Measurements from ENCODE around the gene GHRHR. TPM values are rescaled to one million over a fixed set of nuclear protein-coding genes. Genes with fewer than 3 reads are reported as not detected.

Gene GHRHR
- total and polyA plus RNA-seq, 2 donors from 2014 or later: 0.75 TPM; not detected in 1

DNA sequence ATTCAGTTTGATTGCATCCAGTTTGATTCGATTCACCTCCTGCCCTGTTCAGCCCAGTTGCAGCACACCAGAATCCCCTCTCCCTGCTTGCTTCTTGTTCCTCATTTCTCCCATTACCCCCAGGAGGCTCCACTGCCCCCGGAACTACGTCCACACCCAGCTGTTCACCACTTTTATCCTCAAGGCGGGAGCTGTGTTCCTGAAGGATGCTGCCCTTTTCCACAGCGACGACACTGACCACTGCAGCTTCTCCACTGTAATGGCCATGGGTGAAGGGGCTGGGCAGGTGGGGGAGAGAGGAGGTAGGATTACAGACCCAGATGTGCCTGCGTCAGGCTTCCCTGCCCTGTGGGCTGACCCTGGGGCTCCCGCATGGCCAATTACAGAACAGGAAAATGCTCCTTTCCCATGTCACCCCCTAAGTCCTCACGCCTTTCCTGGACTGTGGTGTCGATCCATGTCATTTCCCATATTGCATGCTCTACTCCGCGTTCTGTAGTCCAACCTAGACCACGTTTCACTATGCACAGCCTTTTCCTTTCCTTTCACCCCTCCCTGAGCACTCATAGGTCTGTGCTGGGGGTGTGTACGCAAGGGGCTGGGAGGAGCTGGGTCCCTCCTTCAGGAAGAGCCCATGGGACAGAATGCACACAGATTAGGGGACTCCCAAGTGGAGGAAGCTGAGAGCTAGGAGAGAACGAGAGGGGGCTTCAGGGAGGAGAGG is 8.2 kb downstream of the GHRHR start:
- DNase-seq: peak in 1 of 5 donors; percentile 8
- intact Hi-C loops (cut with DNase I): loop anchor here (10.0 kb wide), 1 partner anchor 177 kb away; no protein-coding TSS in a partner anchor

DNA sequence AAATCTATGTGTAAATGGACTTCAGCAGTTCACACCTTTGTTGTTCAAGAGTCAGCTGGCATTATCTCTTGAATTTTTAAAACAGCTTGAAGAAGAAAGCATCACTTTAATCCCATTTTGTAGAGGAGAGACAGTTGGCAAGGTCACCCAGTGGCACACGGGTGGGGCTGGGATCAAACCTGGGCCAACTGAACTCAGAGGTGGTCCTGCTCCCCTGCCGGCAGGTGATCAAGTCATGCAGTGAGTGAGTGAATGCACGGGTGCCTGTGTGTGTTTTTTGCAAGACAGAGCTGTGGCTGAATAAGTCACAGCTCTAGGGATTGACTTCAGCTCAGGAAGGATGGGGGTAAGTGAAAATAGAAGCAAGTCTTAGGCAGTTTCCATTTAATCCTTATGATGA is 9.5 kb downstream of the GHRHR start:
- no peak for FAIRE-seq
- no peaks in the 10 kb centered on the region for H3K4me1 ChIP-seq (ENCODE audit: control insufficient read depth in 2 of 3, insufficient read depth in 2 of 3, low read depth in 1 of 3, low read length in 3 of 3)
- TF ChIP-seq, protein P1, sequence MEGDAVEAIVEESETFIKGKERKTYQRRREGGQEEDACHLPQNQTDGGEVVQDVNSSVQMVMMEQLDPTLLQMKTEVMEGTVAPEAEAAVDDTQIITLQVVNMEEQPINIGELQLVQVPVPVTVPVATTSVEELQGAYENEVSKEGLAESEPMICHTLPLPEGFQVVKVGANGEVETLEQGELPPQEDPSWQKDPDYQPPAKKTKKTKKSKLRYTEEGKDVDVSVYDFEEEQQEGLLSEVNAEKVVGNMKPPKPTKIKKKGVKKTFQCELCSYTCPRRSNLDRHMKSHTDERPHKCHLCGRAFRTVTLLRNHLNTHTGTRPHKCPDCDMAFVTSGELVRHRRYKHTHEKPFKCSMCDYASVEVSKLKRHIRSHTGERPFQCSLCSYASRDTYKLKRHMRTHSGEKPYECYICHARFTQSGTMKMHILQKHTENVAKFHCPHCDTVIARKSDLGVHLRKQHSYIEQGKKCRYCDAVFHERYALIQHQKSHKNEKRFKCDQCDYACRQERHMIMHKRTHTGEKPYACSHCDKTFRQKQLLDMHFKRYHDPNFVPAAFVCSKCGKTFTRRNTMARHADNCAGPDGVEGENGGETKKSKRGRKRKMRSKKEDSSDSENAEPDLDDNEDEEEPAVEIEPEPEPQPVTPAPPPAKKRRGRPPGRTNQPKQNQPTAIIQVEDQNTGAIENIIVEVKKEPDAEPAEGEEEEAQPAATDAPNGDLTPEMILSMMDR (IDR thresholded peaks at IDR 0.05; ENCODE audit: borderline replicate concordance, extremely low read depth, insufficient read depth): no peak
- no peaks in the 10 kb centered on the region for H3K27me3 ChIP-seq (ENCODE audit: control insufficient read depth, insufficient read depth, low read length)
- H3K27ac ChIP-seq (ENCODE audit: low read depth in 2 of 2, low read length in 2 of 2): no peak overlapping the region
- no peaks in the 10 kb centered on the region for H3K36me3 ChIP-seq (ENCODE audit: control insufficient read depth in 2 of 3, insufficient read depth in 3 of 3, low read length in 3 of 3)
- no peak overlapping the region for H3K4me3 ChIP-seq (ENCODE audit: low read length in 3 of 3)
- no peak overlapping the region for H3K9ac ChIP-seq (ENCODE audit: low read length in 3 of 3)
- intact Hi-C loops (cut with DNase I): loop anchor here (10.0 kb wide), 1 partner anchor 178 kb away; no protein-coding TSS in a partner anchor
- no peak for DNase-seq
- no peaks in the 10 kb centered on the region for H3K9me3 ChIP-seq (ENCODE audit: control insufficient read depth in 2 of 3, insufficient read depth in 1 of 3, low read length in 3 of 3)

More for the DNA sequence above, 8.2 kb downstream of the GHRHR start:
- Histone ChIP-seq H3K4me1 (ENCODE audit: control insufficient read depth in 2 of 3, insufficient read depth in 2 of 3, low read depth in 1 of 3, low read length in 3 of 3) (no peaks in the 10 kb centered on the region), H3K4me3 (ENCODE audit: low read length in 3 of 3) (no peak overlapping the region), H3K27ac (ENCODE audit: low read depth in 2 of 2, low read length in 2 of 2) (no peak overlapping the region), H3K9ac (ENCODE audit: low read length in 3 of 3) (no peak overlapping the region), H3K27me3 (ENCODE audit: control insufficient read depth, insufficient read depth, low read length) (no peaks in the 10 kb centered on the region), H3K9me3 (ENCODE audit: control insufficient read depth in 2 of 3, insufficient read depth in 1 of 3, low read length in 3 of 3) (no peaks in the 10 kb centered on the region), H3K36me3 (ENCODE audit: control insufficient read depth in 2 of 3, insufficient read depth in 3 of 3, low read length in 3 of 3) (no peaks in the 10 kb centered on the region)
- no peak for FAIRE-seq
- TF ChIP-seq, protein P1 (IDR thresholded peaks at IDR 0.05; ENCODE audit: borderline replicate concordance, extremely low read depth, insufficient read depth): no peak

DNA sequence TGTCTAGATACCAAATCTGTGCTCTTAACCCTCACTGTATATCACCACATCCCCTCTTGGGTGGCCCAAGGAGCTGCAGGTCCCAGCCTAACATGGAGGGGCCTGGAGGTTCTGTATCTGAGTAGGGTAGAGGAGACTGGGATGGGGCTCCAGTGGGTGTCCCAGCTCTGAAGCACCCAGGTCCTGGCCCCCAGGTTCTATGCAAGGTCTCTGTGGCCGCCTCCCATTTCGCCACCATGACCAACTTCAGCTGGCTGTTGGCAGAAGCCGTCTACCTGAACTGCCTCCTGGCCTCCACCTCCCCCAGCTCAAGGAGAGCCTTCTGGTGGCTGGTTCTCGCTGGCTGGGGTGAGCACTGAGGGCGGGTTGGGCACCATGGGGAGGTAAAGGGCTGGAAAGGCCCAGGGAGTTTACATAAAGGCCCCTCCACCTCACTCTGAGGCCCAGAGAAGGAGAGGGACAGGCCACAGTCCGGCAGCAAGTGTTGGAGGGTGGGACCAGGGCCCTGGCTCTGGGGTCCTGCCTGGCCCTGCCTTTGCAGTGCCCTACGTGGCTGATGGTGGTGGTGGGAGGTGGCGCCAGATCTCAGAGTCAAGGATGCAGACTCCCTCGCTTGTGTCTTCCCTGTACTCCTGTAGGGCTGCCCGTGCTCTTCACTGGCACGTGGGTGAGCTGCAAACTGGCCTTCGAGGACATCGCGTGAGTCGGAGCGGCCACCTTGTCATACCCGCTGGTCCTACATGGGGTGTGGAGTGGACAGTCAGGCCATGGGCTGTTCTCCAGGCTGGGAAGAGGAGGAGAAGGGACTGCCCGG is 10.2 kb downstream of the GHRHR start:
- Histone ChIP-seq H3K9me3 (ENCODE audit: control insufficient read depth in 2 of 3, insufficient read depth in 1 of 3, low read length in 3 of 3) (no peaks in the 10 kb centered on the region), H3K27ac (ENCODE audit: low read depth in 2 of 2, low read length in 2 of 2) (no peak overlapping the region), H3K27me3 (ENCODE audit: control insufficient read depth, insufficient read depth, low read length) (no peaks in the 10 kb centered on the region), H3K4me1 (ENCODE audit: control insufficient read depth in 2 of 3, insufficient read depth in 2 of 3, low read depth in 1 of 3, low read length in 3 of 3) (no peaks in the 10 kb centered on the region), H3K36me3 (ENCODE audit: control insufficient read depth in 2 of 3, insufficient read depth in 3 of 3, low read length in 3 of 3) (no peaks in the 10 kb centered on the region), H3K4me3 (ENCODE audit: low read length in 3 of 3) (no peak overlapping the region), H3K9ac (ENCODE audit: low read length in 3 of 3) (no peak overlapping the region)
- DNase-seq (peak in 1 of 5 donors; percentile 5), FAIRE-seq (no peak)
- intact Hi-C loops (cut with DNase I): loop anchor here (10.0 kb wide), 1 partner anchor 179 kb away; no protein-coding TSS in a partner anchor
- TF ChIP-seq, protein P1 (IDR thresholded peaks at IDR 0.05; ENCODE audit: borderline replicate concordance, extremely low read depth, insufficient read depth): no peak

Measured in kidney (tissue), 14 donors.